ENCODE measurements around the gene LEMD3.

- TF ChIP-seq POLR2AphosphoS5 (IDR thresholded peaks at IDR 0.05; ENCODE audit: insufficient read depth in 1 of 2, low read depth in 1 of 2) (no peak), POLR2A (IDR thresholded peaks at IDR 0.05) (no peak)
- TF ChIP-seq, protein P1, sequence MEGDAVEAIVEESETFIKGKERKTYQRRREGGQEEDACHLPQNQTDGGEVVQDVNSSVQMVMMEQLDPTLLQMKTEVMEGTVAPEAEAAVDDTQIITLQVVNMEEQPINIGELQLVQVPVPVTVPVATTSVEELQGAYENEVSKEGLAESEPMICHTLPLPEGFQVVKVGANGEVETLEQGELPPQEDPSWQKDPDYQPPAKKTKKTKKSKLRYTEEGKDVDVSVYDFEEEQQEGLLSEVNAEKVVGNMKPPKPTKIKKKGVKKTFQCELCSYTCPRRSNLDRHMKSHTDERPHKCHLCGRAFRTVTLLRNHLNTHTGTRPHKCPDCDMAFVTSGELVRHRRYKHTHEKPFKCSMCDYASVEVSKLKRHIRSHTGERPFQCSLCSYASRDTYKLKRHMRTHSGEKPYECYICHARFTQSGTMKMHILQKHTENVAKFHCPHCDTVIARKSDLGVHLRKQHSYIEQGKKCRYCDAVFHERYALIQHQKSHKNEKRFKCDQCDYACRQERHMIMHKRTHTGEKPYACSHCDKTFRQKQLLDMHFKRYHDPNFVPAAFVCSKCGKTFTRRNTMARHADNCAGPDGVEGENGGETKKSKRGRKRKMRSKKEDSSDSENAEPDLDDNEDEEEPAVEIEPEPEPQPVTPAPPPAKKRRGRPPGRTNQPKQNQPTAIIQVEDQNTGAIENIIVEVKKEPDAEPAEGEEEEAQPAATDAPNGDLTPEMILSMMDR (IDR thresholded peaks at IDR 0.05) = no peak
These were observed 13.6 kb upstream of the LEMD3 start for GRCh38 chr12:65155784-65156183.

Data from vagina (tissue), 2 donors.